NT2/D1 (cell line): Measurements from ENCODE around the gene ATXN10.

ENCODE experiments used
- DNase-seq: peaks from one replicate; pipeline ENCODE4 v3.0.0-alpha.2; 2011; ENCODE audit warnings: low read depth, low spot score
- H3K27me3 ChIP-seq: 2 replicates; pipeline ENCODE4 v1.6.0; 2011; ENCODE audit warnings: mild to moderate bottlenecking; ENCODE audit not compliant: insufficient read length, insufficient read depth
- H3K36me3 ChIP-seq: 2 replicates; pipeline ENCODE4 v1.6.1; 2011; ENCODE audit warnings: mild to moderate bottlenecking, low read length, mixed read lengths; ENCODE audit not compliant: insufficient read depth, insufficient read length
- H3K4me1 ChIP-seq: 2 replicates; pipeline ENCODE4 v1.5.1; 2011; ENCODE audit not compliant: insufficient read depth, insufficient read length
- H3K4me3 ChIP-seq: 2 replicates; pipeline ENCODE4 v1.5.1; 2011; ENCODE audit warnings: low read depth; ENCODE audit not compliant: insufficient read length
- H3K9ac ChIP-seq: 2 replicates; pipeline ENCODE4 v1.6.0; 2011; ENCODE audit warnings: low read depth; ENCODE audit not compliant: insufficient read length
- H3K9me3 ChIP-seq: 2 replicates; pipeline ENCODE4 v1.5.1; 2011; ENCODE audit warnings: mild to moderate bottlenecking, low read length; ENCODE audit not compliant: insufficient read depth
- SUZ12 ChIP-seq: IDR thresholded peaks from 2 replicates; pipeline ENCODE4 v1.6.1; 2011; ENCODE audit not compliant: insufficient read length, insufficient read depth; ENCODE audit errors: extremely low read depth
- YY1 ChIP-seq: IDR thresholded peaks from 2 replicates; pipeline ENCODE4 v1.6.1; 2011; ENCODE audit not compliant: insufficient read length, insufficient read depth
- ZNF274 ChIP-seq: IDR thresholded peaks from 2 replicates; pipeline ENCODE4 v1.6.1; 2011; ENCODE audit warnings: mild to moderate bottlenecking, low read depth, low read length

Gene ATXN10

DNA sequence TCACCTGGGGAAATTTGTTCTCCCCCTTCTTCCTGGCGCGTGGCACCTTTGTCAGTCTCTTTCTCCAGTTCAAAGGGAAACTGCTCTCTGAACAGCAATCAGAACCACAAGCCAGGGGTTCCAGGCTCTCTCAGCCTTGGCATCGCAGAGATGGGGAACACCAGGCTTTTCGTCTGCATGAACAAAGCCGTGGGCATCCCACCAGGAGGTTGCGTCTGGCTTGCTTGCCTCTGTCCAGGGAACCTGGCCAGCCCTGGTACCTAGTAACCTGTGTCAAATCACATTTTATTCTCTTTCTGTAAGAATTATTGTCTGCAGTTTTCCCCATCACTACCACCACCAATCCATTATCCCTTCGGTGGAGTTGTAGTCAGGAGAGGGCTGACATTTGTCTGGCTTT is 198.4 kb downstream of the ATXN10 start:
- Histone ChIP-seq H3K4me3 (no peak overlapping the region), H3K9me3 (0 out of 2 replicates have a peak, but pooled peaks cover 3% of the 10 kb centered on the region), H3K27me3 (peaks cover 59% of the 10 kb centered on the region), H3K9ac (no peak overlapping the region), H3K4me1 (peaks cover 5% of the 10 kb centered on the region), H3K36me3 (no peaks in the 10 kb centered on the region)
- TF ChIP-seq ZNF274 = no peak
- DNase-seq = no peak

DNA sequence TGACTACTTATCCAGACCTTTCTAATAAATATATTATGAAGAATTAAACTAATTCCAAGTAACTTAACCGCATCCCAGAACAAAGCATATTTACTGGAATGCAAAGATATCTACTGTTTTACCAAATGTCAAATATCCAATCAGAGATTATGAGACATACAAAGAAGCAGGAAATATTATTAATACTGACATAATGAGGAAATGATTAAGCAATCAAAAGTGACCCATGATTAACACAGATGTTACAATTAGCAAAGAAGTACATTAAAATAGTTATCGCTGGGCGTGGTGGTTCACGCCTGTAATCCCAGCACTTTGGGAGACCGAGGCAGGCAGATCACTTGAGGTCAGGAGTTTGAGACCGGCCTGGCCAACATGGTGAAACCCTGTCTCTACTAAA is 200.1 kb downstream of the ATXN10 start:
- Histone ChIP-seq H3K36me3 (no peaks in the 10 kb centered on the region), H3K4me3 (no peak overlapping the region), H3K9me3 (0 out of 2 replicates have a peak, but pooled peaks cover 3% of the 10 kb centered on the region), H3K27me3 (peaks cover 42% of the 10 kb centered on the region), H3K9ac (no peak overlapping the region), H3K4me1 (peaks cover 5% of the 10 kb centered on the region)
- no peak for TF ChIP-seq ZNF274
- TF ChIP-seq SUZ12 = no peak
- no peak for TF ChIP-seq YY1
- no peak for DNase-seq

DNA sequence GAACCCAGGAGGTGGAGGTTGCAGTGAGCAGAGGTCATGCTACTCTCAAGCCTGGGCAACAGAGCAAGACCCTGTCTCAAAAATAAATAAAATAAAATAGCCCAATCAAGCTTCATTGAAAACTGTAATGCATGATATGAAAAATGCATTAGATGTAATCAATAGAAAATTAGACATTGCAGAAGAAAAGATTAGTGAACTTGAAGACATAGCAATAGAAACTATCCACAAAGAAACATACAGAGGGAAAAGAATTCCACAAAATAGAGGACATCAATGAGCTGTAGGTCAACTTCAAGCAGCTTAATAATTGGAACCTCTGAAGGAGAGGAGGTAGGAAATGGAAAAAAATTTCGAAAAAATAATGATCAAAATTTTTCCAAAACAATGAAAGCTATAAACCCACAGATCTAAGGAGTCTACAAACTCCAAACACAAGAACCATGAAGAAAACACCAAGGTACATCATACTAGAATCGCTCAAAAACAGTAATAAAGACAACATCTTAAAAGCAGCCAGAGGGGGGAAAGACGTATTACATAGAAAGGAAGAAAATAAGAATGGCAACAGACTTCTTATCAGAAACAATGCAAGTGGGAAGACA is 201.1 kb downstream of the ATXN10 start:
- Histone ChIP-seq H3K27me3 (peaks cover 31% of the 10 kb centered on the region), H3K36me3 (no peaks in the 10 kb centered on the region), H3K9ac (no peak overlapping the region), H3K4me1 (peaks cover 9% of the 10 kb centered on the region), H3K4me3 (no peak overlapping the region), H3K9me3 (0 out of 2 replicates have a peak, but pooled peaks cover 3% of the 10 kb centered on the region)
- DNase-seq = no peak
- TF ChIP-seq ZNF274 = no peak
- TF ChIP-seq YY1 = no peak
- TF ChIP-seq SUZ12 = no peak

DNA sequence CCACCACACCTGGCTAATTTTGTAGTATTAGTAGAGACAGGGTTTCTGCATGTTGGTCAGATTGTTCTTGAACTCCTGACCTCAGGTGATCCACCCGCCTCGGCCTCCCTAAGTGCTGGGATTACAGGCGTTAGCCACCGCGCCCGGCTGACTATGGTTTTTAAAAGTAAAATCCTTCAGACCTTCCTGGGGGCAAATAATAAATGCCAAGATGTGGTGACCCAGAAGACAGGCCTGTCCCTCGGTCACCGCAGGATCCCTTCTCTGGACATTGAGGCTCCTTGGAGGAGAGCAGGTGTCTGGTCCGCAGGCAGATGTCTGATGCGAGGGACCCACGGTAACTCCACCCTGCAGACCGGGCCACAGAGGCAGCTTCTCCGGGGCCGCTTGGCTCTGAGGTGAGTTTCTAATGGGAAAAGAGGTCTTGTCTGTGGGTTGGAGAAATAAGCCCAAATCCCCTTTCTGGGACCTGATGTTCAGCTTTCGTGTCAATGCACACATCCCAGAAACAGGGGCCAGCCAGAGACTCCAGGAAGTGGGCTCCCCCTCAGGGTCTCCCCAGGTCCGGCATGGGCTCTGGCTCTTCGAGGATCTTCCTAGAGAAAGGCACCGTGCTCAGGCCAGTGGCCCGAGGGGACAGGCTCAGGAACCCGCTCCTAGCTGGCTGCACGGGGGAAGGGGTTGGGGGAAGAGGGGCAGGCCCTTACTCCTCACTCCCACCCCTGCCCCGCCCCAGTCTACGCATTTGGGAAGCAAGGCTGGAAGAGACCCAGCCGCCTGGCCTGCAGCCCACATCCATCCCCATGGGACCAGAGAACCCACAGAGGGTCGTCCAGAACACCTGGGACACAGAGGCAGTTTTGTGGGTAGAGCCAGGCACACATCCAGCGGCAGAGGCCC is 204.8 kb downstream of the ATXN10 start:
- H3K27me3 ChIP-seq = peaks cover 5% of the 10 kb centered on the region

DNA sequence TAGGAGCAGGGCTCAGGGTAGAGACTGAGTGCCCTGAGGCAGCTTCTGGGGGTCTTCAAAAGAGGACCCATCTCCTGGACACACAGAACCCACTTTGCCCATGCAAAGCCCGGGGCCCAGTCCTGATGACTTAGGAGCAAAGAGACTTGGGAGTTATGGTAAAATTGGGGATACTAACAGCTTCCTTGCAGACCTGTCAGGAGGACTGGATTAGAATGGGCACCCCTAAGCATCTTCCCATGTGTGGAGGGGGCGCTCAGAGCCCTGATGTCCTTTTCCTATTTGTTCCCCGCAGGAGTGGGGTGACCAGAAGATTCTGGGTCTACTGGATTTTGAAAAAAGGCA is 205.4 kb downstream of the ATXN10 start:
- Histone ChIP-seq H3K9ac (no peak overlapping the region), H3K27me3 (peaks cover 5% of the 10 kb centered on the region), H3K36me3 (no peaks in the 10 kb centered on the region), H3K4me3 (no peak overlapping the region), H3K9me3 (0 out of 2 replicates have a peak, but pooled peaks cover 3% of the 10 kb centered on the region), H3K4me1 (peaks cover 11% of the 10 kb centered on the region)
- no peak for TF ChIP-seq SUZ12
- TF ChIP-seq YY1 = no peak
- no peak for TF ChIP-seq ZNF274
- no peak for DNase-seq

More for the DNA sequence above, 204.8 kb downstream of the ATXN10 start:
- DNase-seq = no peak
- no peak overlapping the region for H3K9ac ChIP-seq
- H3K4me3 ChIP-seq = no peak overlapping the region
- H3K36me3 ChIP-seq = no peaks in the 10 kb centered on the region
- H3K4me1 ChIP-seq = peaks cover 11% of the 10 kb centered on the region
- TF ChIP-seq YY1 = no peak
- TF ChIP-seq ZNF274 = no peak
- no peak for TF ChIP-seq SUZ12
- H3K9me3 ChIP-seq = 0 out of 2 replicates have a peak, but pooled peaks cover 3% of the 10 kb centered on the region

DNA sequence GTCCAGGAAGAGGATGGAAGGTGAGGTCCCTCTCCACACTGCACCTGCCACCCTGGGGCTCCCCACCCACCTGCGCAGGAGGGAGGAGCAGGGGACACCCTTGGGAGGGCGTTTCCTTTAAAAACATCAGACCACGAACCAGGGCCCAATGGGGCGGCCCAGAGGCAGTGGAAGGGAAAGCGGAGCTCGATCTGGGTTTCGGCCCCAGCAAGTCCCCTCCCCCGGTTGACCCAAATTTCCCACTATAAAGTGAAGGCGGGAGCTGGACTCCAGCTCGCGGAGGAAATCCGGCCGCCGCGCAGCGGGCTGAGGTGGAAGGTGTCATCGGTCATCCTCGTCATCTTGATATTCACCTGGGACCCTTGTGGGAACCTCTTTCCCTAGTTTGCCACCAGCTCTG is 206.0 kb downstream of the ATXN10 start:
- no peak overlapping the region for H3K9ac ChIP-seq
- H3K4me1 ChIP-seq = peaks cover 11% of the 10 kb centered on the region
- H3K9me3 ChIP-seq = 0 out of 2 replicates have a peak, but pooled peaks cover 3% of the 10 kb centered on the region
- no peaks in the 10 kb centered on the region for H3K36me3 ChIP-seq
- no peak for TF ChIP-seq ZNF274
- TF ChIP-seq YY1 = no peak
- no peak for TF ChIP-seq SUZ12
- peaks cover 5% of the 10 kb centered on the region for H3K27me3 ChIP-seq
- no peak for DNase-seq
- no peak overlapping the region for H3K4me3 ChIP-seq

DNA sequence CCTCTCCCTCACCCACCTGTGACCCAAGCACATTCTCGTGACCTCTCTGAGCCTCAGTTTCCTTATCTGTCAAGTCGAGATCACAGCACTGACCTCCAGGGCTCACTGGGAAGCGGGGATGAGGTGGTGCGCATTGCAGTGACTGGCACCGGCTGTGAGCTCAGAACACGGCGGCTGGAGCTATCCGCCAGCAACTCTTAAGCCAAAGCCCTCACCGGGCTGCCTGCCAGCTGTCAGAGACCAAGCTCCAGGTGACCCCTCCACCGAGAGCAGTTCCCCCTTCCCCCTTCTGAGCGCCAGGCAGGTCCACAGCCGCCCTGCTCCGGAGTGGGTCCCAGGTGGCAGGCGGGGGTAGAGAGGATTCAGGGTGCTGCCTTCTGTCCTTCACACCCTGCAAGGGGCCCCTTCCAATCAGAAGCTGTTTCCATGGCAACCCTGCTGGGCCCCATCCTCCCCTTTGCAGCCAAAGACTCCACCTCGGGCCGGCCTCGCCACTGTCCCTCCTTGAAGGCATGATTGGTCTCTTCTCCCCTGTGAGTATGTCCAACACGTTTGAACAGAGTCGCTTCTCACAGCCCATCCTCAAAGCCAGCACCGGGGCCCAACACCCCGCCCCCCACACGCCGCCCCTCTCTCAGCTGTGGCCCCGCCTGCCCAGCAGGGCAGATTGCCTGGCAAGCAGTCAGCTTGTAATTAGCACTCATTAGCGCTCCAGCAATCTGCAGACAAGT is 206.6 kb downstream of the ATXN10 start:
- peaks cover 5% of the 10 kb centered on the region for H3K27me3 ChIP-seq
- H3K36me3 ChIP-seq = no peaks in the 10 kb centered on the region
- no peak overlapping the region for H3K9ac ChIP-seq
- H3K9me3 ChIP-seq = no peaks in the 10 kb centered on the region
- peaks cover 11% of the 10 kb centered on the region for H3K4me1 ChIP-seq
- H3K4me3 ChIP-seq = no peak overlapping the region
- no peak for DNase-seq
- TF ChIP-seq SUZ12 = no peak
- TF ChIP-seq ZNF274 = no peak
- TF ChIP-seq YY1 = no peak
